Keratinocyte (primary cell): ENCODE measurements around the gene RGS6.

Source experiments
- CTCF ChIP-seq, 3 experiments: IDR thresholded peaks in 1 of 3; conservative IDR thresholded peaks in 1 of 3; optimal IDR thresholded peaks in 1 of 3; 2 replicates in 2 of 3; 3 replicates in 1 of 3; pipeline versions ENCODE3 to v1.5.1; 2011; ENCODE audit warnings: low read length in 3 of 3, mild to moderate bottlenecking in 3 of 3, moderate library complexity in 2 of 3, control low read depth in 1 of 3, inconsistent platforms in 1 of 3; ENCODE audit not compliant: insufficient read depth in 2 of 3; ENCODE audit errors: extremely low read depth in 1 of 3
- EZH2 ChIP-seq: IDR thresholded peaks from one replicate; pipeline ENCODE4 v1.6.1; 2012; ENCODE audit warnings: inconsistent platforms, mild to moderate bottlenecking, low read length, moderate library complexity

DNA sequence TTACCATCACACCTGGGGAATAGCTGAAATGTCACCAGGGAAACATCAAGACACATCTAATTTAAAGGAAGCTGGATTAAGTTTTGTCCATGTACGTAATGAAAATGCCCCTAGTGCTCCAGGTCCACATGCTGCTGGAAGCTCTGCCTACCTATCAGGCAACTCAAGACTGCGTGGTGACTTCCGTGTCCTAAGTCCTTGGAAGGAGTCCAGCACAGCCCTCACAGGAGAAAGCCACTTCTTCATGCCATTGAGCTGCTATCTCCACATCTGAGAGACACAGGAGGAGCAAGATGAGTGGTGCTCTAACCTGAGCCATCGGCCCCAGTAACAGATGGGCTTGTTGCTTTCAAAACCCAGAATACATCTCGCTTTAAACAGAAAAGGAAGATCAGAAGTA, 645.3 kb downstream of the RGS6 start:
- no peak for TF ChIP-seq CTCF (optimal IDR thresholded peaks at IDR 0.05 in 1 of 3, IDR thresholded peaks at IDR 0.05 in 1 of 3, conservative IDR thresholded peaks at IDR 0.05 in 1 of 3; ENCODE audit: extremely low read depth in 1 of 3, insufficient read depth in 2 of 3, low read length in 3 of 3)
- TF ChIP-seq EZH2, result no peak
